Measurements from ENCODE around the gene DUSP22. TPM values are rescaled to one million over a fixed set of nuclear protein-coding genes. Genes with fewer than 3 reads are reported as not detected.

The DUSP22 gene
- total RNA-seq, 1 donor from 2014 or later: 48.0 TPM

- TF ChIP-seq, protein P1, sequence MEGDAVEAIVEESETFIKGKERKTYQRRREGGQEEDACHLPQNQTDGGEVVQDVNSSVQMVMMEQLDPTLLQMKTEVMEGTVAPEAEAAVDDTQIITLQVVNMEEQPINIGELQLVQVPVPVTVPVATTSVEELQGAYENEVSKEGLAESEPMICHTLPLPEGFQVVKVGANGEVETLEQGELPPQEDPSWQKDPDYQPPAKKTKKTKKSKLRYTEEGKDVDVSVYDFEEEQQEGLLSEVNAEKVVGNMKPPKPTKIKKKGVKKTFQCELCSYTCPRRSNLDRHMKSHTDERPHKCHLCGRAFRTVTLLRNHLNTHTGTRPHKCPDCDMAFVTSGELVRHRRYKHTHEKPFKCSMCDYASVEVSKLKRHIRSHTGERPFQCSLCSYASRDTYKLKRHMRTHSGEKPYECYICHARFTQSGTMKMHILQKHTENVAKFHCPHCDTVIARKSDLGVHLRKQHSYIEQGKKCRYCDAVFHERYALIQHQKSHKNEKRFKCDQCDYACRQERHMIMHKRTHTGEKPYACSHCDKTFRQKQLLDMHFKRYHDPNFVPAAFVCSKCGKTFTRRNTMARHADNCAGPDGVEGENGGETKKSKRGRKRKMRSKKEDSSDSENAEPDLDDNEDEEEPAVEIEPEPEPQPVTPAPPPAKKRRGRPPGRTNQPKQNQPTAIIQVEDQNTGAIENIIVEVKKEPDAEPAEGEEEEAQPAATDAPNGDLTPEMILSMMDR (IDR thresholded peaks at IDR 0.05; ENCODE audit: borderline replicate concordance): no peak
- H3K27ac ChIP-seq (replicated peaks): no peak overlapping the region
These were observed 2.0 kb upstream of the DUSP22 start for GRCh38 chr6:290111-290922.

DNA sequence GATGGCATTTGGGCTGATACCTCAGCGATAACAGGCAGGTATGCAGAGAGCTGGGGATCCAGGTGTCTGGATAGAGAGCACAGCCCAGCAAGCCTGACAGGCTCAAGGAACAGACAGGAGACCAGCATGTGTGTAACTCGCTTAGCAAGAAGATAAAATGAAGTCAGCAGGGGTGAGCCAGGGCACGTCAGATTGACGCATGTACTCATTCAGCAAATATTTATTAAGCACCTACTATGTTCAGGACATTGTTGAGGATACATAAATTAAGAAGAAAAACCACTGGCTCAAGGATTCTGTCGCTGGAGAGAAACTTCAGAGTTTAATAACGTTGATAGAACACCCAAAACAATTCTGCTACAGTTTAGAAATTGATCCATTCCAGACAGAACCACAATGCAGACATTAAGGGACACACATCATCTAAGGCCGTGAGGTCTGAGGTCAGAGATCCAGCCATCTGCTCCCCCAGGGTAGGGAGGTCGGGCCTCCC is 1.0 kb upstream of the DUSP22 start:
- intact Hi-C loops (cut with micrococcal nuclease): no loop called here
- DNase-seq: no peak
- Histone ChIP-seq H3K4me1 (peaks cover 45% of the 10 kb centered on the region), H3K4me3 (peak overlapping the region; percentile 85), H3K9me3 (replicated peaks) (no peaks in the 10 kb centered on the region), H3K36me3 (no peaks in the 10 kb centered on the region), H3K27ac (replicated peaks) (peak overlapping the region; percentile 98), H3K27me3 (ENCODE audit: low read depth) (no peaks in the 10 kb centered on the region)
- TF ChIP-seq, protein P1 (IDR thresholded peaks at IDR 0.05; ENCODE audit: borderline replicate concordance): no peak

More at GRCh38 chr6:290111-290922, 2.0 kb upstream of the DUSP22 start:
- peaks cover 40% of the 10 kb centered on the region for H3K4me1 ChIP-seq
- H3K4me3 ChIP-seq: no peak overlapping the region
- no peaks in the 10 kb centered on the region for H3K9me3 ChIP-seq (replicated peaks)
- H3K36me3 ChIP-seq: no peaks in the 10 kb centered on the region
- no peak for DNase-seq
- H3K27me3 ChIP-seq (ENCODE audit: low read depth): no peaks in the 10 kb centered on the region
- intact Hi-C loops (cut with micrococcal nuclease): no loop called here

- peaks cover 59% of the 10 kb centered on the region for H3K4me1 ChIP-seq
- intact Hi-C loops (cut with micrococcal nuclease): no loop called here
These were observed 362 bp downstream of the DUSP22 start for GRCh38 chr6:292506-293192.

DNA sequence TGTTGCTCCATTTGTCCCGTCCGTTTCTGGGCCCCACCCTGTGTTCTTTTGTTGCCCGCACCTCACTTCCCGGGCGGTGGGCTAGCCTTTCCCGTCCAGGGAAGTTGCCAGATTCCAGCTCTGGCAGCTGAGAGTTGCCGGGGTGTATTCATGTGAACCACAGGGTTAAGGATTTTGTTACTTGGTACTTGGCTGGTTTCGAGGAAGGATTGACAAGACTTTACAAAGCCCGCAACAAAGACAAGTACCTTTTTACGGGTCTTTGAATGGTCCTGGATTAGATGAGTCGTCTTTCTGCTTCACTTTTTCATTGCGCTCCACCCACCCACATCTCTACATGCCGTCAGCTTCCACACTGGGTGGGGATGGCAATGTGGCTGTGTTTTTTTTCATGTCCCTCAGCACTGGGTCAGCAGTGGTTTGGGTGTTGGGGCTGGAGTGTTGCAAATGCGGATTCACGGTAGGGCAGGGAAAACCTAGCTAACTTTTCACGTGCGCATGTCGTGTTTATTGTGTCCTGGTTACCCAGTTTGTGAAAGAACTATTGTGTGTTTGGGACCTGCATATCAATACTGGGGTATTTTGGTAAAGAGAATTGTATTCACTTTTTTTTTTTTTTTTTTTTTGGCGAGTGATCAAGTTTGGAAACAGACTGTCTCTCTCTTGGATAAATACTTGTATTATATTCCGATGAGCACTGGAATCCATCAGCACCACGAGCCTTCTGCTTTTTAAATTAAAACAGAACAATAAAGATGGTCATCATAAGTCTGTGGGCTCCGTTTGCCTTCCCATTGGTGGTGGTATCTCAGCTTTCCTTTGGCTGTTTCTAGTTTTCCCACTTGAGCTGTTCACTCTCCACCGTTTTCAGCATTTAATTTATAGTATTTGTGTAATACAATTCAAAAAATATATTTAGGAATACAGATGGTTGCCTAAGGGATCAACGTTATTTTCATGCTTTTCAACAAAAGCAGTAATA is 1.2 kb downstream of the DUSP22 start:
- no peaks in the 10 kb centered on the region for H3K36me3 ChIP-seq
- H3K27me3 ChIP-seq (ENCODE audit: low read depth): no peaks in the 10 kb centered on the region
- intact Hi-C loops (cut with micrococcal nuclease): no loop called here
- no peak for DNase-seq
- H3K27ac ChIP-seq (replicated peaks): peak overlapping the region; percentile 98
- H3K4me1 ChIP-seq: peaks cover 68% of the 10 kb centered on the region
- TF ChIP-seq, protein P1 (IDR thresholded peaks at IDR 0.05; ENCODE audit: borderline replicate concordance): no peak
- H3K4me3 ChIP-seq: peak overlapping the region; percentile 85
- no peaks in the 10 kb centered on the region for H3K9me3 ChIP-seq (replicated peaks)

More at GRCh38 chr6:292506-293192, 362 bp downstream of the DUSP22 start:
- no peaks in the 10 kb centered on the region for H3K27me3 ChIP-seq (ENCODE audit: low read depth)
- H3K9me3 ChIP-seq (replicated peaks): no peaks in the 10 kb centered on the region
- TF ChIP-seq, protein P1 (IDR thresholded peaks at IDR 0.05; ENCODE audit: borderline replicate concordance): no peak
- H3K27ac ChIP-seq (replicated peaks): peak overlapping the region; percentile 98
- peak; percentile 75 for DNase-seq
- H3K36me3 ChIP-seq: no peaks in the 10 kb centered on the region
- H3K4me3 ChIP-seq: peak overlapping the region; percentile 85
